HUES64 (cell line): ENCODE measurements around the gene CTSC.

ENCODE experiments used
- H3K27ac ChIP-seq: 2 replicates; pipeline ENCODE4 v1.7.0; 2013; ENCODE audit warnings: low read depth, low read length, inconsistent platforms
- H3K27me3 ChIP-seq: 2 replicates; pipeline ENCODE4 v1.6.1; 2013; ENCODE audit warnings: mild to moderate bottlenecking, low read length; ENCODE audit not compliant: insufficient read depth
- H3K36me3 ChIP-seq: 2 replicates; pipeline ENCODE4 v1.6.1; 2013; ENCODE audit warnings: mild to moderate bottlenecking, low read length; ENCODE audit not compliant: insufficient read depth
- H3K4me1 ChIP-seq: 2 replicates; pipeline ENCODE4 v1.6.1; 2013; ENCODE audit warnings: mild to moderate bottlenecking, low read length, moderate library complexity; ENCODE audit not compliant: insufficient read depth
- H3K4me3 ChIP-seq: 2 replicates; pipeline ENCODE4 v1.5.1; 2013; ENCODE audit warnings: mild to moderate bottlenecking, low read length, moderate library complexity
- H3K9ac ChIP-seq: 2 replicates; pipeline ENCODE4 v1.6.1; 2013; ENCODE audit warnings: mild to moderate bottlenecking, low read depth, low read length
- H3K9me3 ChIP-seq: 2 replicates; pipeline ENCODE4 v1.6.1; 2013; ENCODE audit warnings: low read depth, low read length; ENCODE audit not compliant: insufficient read depth
- WGBS: fragments of 150-250, 120-280 bp; methylation state at CpG from one replicate; pipeline ENCODE4 v1.1.7; 2013; ENCODE audit warnings: missing lambda C conversion rate; 5-methylcytosine and 5-hydroxymethylcytosine counted together

Gene CTSC

DNA sequence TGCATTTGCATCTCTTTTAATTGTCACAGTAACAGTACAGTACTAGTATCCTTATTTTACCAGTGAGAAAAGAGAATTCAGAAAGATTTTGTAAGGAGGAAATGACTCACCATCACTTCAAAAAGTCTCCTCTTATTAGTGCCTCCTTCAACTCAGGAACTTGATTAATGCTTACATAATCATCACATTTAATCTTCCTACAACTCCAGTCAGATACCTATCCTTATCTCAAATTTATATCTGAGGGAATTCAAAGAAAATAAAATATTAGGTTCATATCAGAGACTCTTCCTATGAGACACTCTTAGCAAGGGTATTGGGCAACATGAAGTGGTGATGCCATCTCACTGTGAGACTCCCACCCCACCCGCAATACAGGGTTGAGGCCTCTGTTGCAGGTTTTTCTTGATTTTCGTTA, 26.1 kb upstream of the CTSC start:
- Histone ChIP-seq H3K9ac (no peak overlapping the region), H3K36me3 (no peaks in the 10 kb centered on the region), H3K9me3 (no peaks in the 10 kb centered on the region), H3K27ac (no peak overlapping the region), H3K4me3 (no peak overlapping the region), H3K27me3 (no peaks in the 10 kb centered on the region), H3K4me1 (no peaks in the 10 kb centered on the region)
- 92% methylated on average over 2 of the region's 2 CpGs for WGBS

DNA sequence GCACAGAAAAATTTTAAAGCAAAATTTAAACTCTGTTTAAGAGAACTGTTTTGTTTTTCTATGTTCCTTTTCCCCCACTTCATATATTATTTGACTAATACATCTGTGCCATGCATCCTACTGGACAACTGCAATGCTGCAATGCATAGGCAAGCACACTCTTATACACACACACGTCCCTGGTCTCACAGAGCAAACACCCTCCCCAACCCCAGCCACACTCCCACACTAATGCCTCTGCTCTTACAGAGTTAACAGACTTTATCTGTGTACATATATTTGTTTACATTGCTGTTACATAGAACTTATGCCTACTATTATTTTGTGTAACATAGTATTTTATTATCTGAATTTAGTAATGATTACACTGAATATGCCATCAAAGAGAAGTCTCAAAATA, 25.5 kb upstream of the CTSC start:
- 84% methylated on average over 1 of the region's 1 CpG for WGBS
- Histone ChIP-seq H3K27ac (no peak overlapping the region), H3K36me3 (no peaks in the 10 kb centered on the region), H3K4me1 (peaks cover 3% of the 10 kb centered on the region; the same call in 1 of the 2 replicates), H3K4me3 (no peak overlapping the region), H3K9me3 (no peaks in the 10 kb centered on the region), H3K9ac (no peak overlapping the region), H3K27me3 (no peaks in the 10 kb centered on the region)

DNA sequence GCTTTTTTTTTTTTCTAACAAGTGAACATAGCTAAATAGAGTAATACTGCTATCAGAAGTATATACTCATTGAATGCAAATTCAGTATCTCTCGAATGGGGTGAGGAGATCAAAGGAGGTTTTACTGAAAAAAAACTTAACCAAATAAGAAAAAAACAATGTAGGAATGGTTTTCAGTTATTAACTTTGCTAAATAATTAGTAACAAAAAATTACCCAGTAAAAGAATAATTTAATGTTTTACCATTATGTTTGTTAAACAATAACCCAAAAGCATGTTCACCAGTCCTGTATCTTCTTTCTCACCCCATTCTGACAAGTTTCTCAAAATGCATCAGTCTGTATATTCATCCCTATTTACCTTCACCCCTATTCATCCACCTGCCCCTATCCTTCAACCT, 22.6 kb upstream of the CTSC start:
- no peak overlapping the region for H3K9ac ChIP-seq
- H3K4me3 ChIP-seq, result no peak overlapping the region
- H3K27ac ChIP-seq, result no peak overlapping the region
- no peaks in the 10 kb centered on the region for H3K27me3 ChIP-seq
- H3K36me3 ChIP-seq, result no peaks in the 10 kb centered on the region
- H3K9me3 ChIP-seq, result no peaks in the 10 kb centered on the region
- H3K4me1 ChIP-seq, result peaks cover 11% of the 10 kb centered on the region
- WGBS, result no CpG with 5 or more reads among the region's 1 CpG

DNA sequence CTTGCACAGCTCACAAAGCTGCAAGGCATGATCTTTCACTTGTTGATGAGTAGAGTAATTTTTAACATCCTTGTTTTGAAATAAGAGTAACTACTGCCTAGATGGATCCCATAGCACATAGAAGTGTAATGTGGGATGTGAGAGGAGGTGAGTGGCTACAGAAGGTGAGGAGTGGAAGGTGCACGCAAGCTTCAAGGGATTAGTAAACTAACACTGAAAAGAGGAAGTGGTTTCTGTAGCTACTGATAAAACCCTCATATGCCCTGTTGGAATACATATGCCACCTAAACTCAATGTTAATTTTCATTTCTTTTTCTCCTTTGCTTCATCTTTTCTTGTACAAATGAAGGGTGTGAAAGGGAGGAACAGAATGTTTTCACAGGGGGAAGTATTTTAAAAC, 22.0 kb upstream of the CTSC start:
- no peaks in the 10 kb centered on the region for H3K36me3 ChIP-seq
- 89% methylated on average over 1 of the region's 1 CpG for WGBS

DNA sequence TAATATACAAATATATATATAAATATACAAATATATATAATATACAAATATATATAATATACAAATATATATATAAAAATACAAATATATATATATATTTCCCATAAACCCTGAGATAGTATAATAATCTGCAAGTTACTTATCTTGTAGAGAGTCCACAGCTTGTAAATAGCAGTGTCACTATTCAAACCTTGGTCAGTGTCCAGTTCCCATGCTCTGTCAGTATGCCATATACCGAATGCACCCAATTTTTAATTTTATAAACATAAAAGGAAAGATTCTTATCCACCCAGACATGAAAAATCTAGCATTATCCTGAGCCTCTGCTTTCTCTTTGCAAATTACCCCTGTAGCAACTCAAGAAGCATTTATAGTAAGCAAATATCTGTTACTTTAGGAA, 21.6 kb upstream of the CTSC start:
- Histone ChIP-seq H3K9me3 (no peaks in the 10 kb centered on the region), H3K4me1 (peaks cover 11% of the 10 kb centered on the region), H3K4me3 (no peak overlapping the region), H3K36me3 (no peaks in the 10 kb centered on the region), H3K9ac (no peak overlapping the region), H3K27ac (no peak overlapping the region), H3K27me3 (no peaks in the 10 kb centered on the region)
- 86% methylated on average over 1 of the region's 1 CpG for WGBS

More for the DNA sequence above, 22.0 kb upstream of the CTSC start:
- no peaks in the 10 kb centered on the region for H3K9me3 ChIP-seq
- H3K27me3 ChIP-seq, result no peaks in the 10 kb centered on the region
- no peak overlapping the region for H3K4me3 ChIP-seq
- H3K9ac ChIP-seq, result no peak overlapping the region
- peaks cover 11% of the 10 kb centered on the region for H3K4me1 ChIP-seq
- H3K27ac ChIP-seq, result no peak overlapping the region

DNA sequence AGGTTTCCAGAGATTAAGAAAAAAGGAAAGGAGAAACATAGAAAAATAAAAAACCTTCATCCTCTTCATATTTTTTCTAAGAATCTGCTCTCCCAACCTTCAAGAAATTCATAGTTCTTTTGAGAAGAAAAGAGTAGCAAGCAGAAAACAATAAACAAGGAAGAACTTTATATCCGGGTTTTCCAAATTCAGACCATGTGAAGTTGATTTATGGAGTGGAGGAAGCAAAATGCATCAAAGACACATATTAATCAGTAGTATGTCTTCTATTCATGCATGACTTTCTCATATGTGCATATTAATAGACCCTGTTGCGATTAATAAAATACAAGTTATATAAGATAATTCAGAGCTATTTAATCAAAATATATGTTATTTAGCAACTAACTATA, 20.5 kb upstream of the CTSC start:
- peaks cover 11% of the 10 kb centered on the region for H3K4me1 ChIP-seq
- H3K27me3 ChIP-seq, result no peaks in the 10 kb centered on the region
- no peak overlapping the region for H3K4me3 ChIP-seq
- no peaks in the 10 kb centered on the region for H3K36me3 ChIP-seq
- no peak overlapping the region for H3K9ac ChIP-seq
- 100% methylated on average over 1 of the region's 2 CpGs for WGBS
- H3K27ac ChIP-seq, result no peak overlapping the region
- no peaks in the 10 kb centered on the region for H3K9me3 ChIP-seq

DNA sequence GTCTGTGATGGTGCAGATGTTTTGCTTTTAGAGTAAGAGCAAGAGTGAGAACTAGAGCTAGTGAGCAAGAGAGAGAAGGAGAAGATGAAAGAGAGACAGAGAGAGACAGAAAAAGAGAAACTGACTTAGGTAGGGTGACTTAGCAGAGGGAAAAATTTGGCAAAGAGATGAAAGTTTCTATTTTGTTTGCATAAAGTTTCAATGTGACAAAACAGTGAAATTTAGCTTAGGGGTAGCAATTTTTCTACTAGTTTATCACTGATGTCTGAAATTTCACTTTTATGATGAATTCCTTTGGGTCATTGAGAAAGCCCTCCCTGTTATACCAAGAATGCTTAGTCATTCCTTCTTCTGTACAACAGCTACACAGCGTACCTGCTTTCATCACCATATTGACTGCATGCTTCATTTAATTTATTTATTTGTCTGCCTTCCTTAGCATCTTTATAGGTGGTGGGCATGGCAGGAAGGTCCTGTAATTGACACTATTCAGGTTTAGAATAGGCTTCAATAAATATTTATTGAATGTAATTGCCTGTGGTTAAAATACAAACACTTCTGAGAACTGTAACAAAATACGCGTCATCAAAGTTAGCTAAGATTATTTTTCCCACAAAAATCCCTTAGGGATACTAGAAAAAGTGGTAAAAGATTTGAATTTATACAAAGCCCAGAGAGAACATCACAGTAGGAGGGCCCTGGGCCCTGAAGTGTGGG, 19.9 kb upstream of the CTSC start:
- H3K27me3 ChIP-seq, result no peaks in the 10 kb centered on the region
- H3K9me3 ChIP-seq, result no peaks in the 10 kb centered on the region
- 86% methylated on average over 1 of the region's 3 CpGs for WGBS
- H3K4me1 ChIP-seq, result peaks cover 11% of the 10 kb centered on the region
- no peak overlapping the region for H3K27ac ChIP-seq
- no peak overlapping the region for H3K4me3 ChIP-seq
- H3K36me3 ChIP-seq, result no peaks in the 10 kb centered on the region
- no peak overlapping the region for H3K9ac ChIP-seq

DNA sequence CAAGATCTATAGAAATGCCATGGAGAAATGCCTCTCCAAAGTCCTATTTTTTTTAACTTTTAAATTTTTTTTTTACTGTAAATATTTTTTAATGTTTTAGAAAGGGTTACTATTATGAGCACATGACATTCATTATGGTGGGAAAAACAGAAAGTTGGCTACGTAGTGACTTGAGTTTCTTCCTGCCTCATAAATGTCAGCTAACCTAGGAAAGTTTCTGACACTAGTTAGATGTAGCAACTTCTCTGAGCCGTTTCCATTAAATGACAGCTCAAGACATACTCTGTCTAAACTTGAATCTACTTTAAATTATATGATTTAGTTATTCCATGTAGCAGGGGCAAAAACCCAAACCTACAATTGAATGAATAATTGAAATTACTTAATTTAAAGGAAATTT, 18.4 kb upstream of the CTSC start:
- Histone ChIP-seq H3K36me3 (no peaks in the 10 kb centered on the region), H3K9ac (no peak overlapping the region), H3K4me3 (no peak overlapping the region), H3K27ac (no peak overlapping the region), H3K9me3 (no peaks in the 10 kb centered on the region), H3K4me1 (peaks cover 11% of the 10 kb centered on the region), H3K27me3 (no peaks in the 10 kb centered on the region)
- WGBS, result 100% methylated on average over 2 of the region's 2 CpGs

DNA sequence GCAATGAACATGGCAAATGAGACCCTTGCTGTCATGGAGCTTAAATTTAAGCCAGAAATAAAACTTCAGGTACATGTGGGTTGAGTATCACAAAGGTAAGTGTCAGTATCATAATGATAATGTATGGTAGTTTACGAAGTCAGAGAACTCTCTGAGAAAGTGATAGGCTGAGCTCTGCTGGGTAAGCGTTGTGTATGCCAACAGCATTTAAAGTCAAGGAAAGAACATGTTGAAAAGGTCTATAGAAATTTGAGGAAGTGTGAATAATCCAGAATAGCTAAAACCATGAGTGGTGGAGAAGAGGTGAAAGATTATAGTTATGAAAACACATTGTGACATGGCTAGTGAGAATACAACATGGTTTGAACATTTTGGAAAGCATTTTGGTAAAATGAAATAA, 17.4 kb upstream of the CTSC start:
- no peak overlapping the region for H3K9ac ChIP-seq
- no peaks in the 10 kb centered on the region for H3K36me3 ChIP-seq
- peaks cover 11% of the 10 kb centered on the region for H3K4me1 ChIP-seq
- H3K27me3 ChIP-seq, result no peaks in the 10 kb centered on the region
- 93% methylated on average over 2 of the region's 2 CpGs for WGBS
- no peak overlapping the region for H3K27ac ChIP-seq
- H3K9me3 ChIP-seq, result no peaks in the 10 kb centered on the region
- H3K4me3 ChIP-seq, result no peak overlapping the region

DNA sequence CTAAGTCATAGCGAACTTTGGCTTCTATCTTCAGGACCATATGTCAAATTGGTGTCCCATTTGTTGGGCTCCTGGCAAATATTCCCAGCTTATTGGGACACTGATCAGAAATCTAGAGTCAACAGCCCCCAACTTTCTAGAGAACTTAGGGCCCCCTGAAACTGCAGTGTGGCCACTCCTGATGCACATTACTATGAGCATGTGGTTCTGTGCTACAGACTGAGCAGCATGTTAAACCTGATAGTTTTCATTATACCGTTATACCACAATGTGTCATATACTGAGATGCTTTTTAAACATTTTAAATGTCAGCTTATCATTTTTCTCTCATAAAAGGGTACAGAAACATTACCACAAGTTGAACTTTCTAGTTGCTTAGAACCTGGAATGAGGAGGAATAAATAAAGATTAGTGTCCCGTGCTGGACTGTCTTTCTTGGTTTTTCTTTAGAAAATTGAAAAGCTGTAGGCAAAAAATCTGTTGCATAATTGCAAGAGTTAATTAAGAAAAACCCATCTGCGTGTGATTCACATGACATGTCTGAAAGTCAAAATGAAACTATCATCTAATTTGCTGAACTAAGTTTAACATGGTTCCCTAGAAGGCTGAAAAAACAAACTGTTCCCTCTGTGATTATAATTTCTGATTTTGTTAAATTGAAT, 16.4 kb upstream of the CTSC start:
- H3K27me3 ChIP-seq, result no peaks in the 10 kb centered on the region
- no peak overlapping the region for H3K27ac ChIP-seq
- no peaks in the 10 kb centered on the region for H3K9me3 ChIP-seq
- no peaks in the 10 kb centered on the region for H3K36me3 ChIP-seq
- no peak overlapping the region for H3K9ac ChIP-seq
- H3K4me3 ChIP-seq, result no peak overlapping the region
- peaks cover 11% of the 10 kb centered on the region for H3K4me1 ChIP-seq
- 93% methylated on average over 4 of the region's 4 CpGs for WGBS

DNA sequence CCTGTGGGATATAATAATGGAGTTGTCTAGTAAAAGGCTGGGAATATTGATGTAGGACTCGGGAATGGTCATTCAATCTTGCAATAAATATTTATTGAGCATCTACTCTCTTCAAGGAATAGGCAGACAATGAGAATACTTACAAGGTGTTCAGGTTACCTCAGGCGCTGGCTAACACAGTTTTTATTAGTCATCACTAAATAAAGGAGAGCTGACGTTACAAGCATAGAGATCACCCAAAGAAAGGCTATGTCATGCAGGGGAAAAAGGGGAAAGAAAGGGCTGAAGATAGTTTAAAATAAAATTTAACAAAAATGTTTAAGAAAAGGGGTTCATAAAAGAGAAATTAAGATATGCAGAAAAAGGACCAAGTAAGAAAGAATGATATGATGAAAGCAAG, 15.8 kb upstream of the CTSC start:
- H3K36me3 ChIP-seq, result no peaks in the 10 kb centered on the region
- no peaks in the 10 kb centered on the region for H3K9me3 ChIP-seq
- H3K4me3 ChIP-seq, result no peak overlapping the region
- peaks cover 11% of the 10 kb centered on the region for H3K4me1 ChIP-seq
- H3K9ac ChIP-seq, result no peak overlapping the region
- no peaks in the 10 kb centered on the region for H3K27me3 ChIP-seq
- no peak overlapping the region for H3K27ac ChIP-seq
- WGBS, result 80% methylated on average over 2 of the region's 3 CpGs
